Activated CD4-positive, alpha-beta T cell treated with anti-CD3 and anti-CD28 coated beads for 36 hours (primary cell): ENCODE measurements around the gene OR51M1. TPM values are rescaled to one million over a fixed set of nuclear protein-coding genes. Genes with fewer than 3 reads are reported as not detected.
"Not testable (repeated sequence)": the region's sequence is repeated elsewhere in the genome, so short reads cannot be mapped to it uniquely, and the experiment has no call there.

ENCODE experiments used
- ATAC-seq: fragments of 200-7000 bp; cut with Tn5 transposase; one replicate; pipeline ENCODE4 v1.10.0; 2021; ENCODE audit warnings: mild to moderate bottlenecking, moderate library complexity
- CTCF ChIA-PET: fragments of 350-600 bp; sonication (Branson Sonifier 250); formaldehyde crosslinking; loops from one replicate; lab custom pipeline; 2021; ENCODE audit warnings: antibody characterized with exemption; lab: Charles Lee
- POLR2A ChIA-PET: fragments of 350-600 bp; sonication (Branson Sonifier 250); formaldehyde crosslinking; loops from one replicate; lab custom pipeline; 2021; ENCODE audit warnings: antibody characterized with exemption, inconsistent platforms; lab: Charles Lee
- DNase-seq: peaks from one replicate; pipeline ENCODE4 v3.0.0-alpha.2; 2020
- H3K27ac Mint-ChIP-seq: one replicate; pipeline ENCODE4 v1.8.0; 2021; ENCODE audit warnings: mixed read lengths
- H3K27me3 Mint-ChIP-seq: one replicate; pipeline ENCODE4 v1.8.0; 2021; ENCODE audit warnings: mixed read lengths
- H3K36me3 Mint-ChIP-seq: one replicate; pipeline ENCODE4 v1.8.0; 2021; ENCODE audit warnings: low read depth, mixed read lengths
- H3K4me1 Mint-ChIP-seq: one replicate; pipeline ENCODE4 v1.8.0; 2021; ENCODE audit warnings: mixed read lengths
- H3K4me3 Mint-ChIP-seq: one replicate; pipeline ENCODE4 v1.8.0; 2021; ENCODE audit warnings: mild to moderate bottlenecking, moderate library complexity, mixed read lengths
- H3K9me3 Mint-ChIP-seq: one replicate; pipeline ENCODE4 v1.8.0; 2021; ENCODE audit warnings: low read depth, mixed read lengths
- intact Hi-C, 2 experiments: fragments of 100-400 bp; cut with DNase I in 1 of 2; cut with micrococcal nuclease in 1 of 2; formaldehyde crosslinking; loops; one replicate each; pipeline versions ENCODE4 v1.14.2 to v1.15.1; 2022 to 2024; cut with DNase I, micrococcal nuclease
- total RNA-seq, 2 experiments: library from RNA; stranded (reverse); gene quantifications; one replicate each; pipeline ENCODE4 v1.2.3, GENCODE V29; 2021

The OR51M1 gene
- total RNA-seq, 2 experiments from 2014 or later = not detected

DNA sequence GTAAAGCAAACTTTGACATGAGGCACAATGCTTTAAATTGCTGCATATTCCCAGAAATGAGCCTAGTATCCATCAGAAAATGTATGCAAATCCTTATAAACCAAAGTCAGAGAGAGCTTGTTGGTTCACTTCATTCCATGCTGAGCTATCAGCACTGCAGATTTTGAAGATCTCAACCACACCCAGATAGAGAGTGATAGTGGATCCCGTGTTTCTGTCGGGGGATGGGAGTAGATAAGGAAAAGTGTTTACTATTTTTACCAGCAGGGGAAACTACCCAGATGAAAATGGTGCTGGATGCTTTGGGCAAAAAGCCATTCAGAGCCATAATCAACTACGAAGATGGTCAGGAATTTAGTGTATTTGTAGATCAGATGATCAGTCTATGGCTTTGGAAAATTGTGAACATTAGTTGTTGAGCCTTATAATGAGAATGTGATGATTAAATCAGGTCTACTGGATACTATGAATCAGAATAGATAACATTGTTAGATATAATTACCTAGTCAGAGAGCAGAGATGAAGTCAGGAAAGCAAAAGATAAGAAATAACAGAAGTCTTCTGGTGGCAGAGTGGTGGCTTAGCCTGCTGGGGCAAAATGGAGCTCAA lies 21.5 kb upstream of the OR51M1 start:
- Mint-ChIP-seq H3K4me1 (no peaks in the 10 kb centered on the region), H3K36me3 (no peaks in the 10 kb centered on the region), H3K9me3 (peaks cover 2% of the 10 kb centered on the region), H3K27me3 (peaks cover 5% of the 10 kb centered on the region), H3K27ac (no peak overlapping the region), H3K4me3 (no peak overlapping the region)
- DNase-seq (no peak), ATAC-seq (no peak)
- ChIA-PET POLR2A (no interaction called here), CTCF (no interaction called here)
- intact Hi-C loops = no loop called here

GRCh38 chr11:5363679-5364078 lies 19.9 kb upstream of the OR51M1 start:
- H3K4me3 Mint-ChIP-seq = no peak overlapping the region
- ChIA-PET POLR2A (no interaction called here), CTCF (interaction anchor here (1.7 kb wide), 1 partner anchor 239 kb away, joined by 4 read pairs; no protein-coding TSS in a partner anchor)
- peaks cover 5% of the 10 kb centered on the region for H3K27me3 Mint-ChIP-seq
- peaks cover 2% of the 10 kb centered on the region for H3K9me3 Mint-ChIP-seq
- intact Hi-C loops = no loop called here
- DNase-seq (no peak), ATAC-seq (no peak)
- H3K27ac Mint-ChIP-seq = no peak overlapping the region
- no peaks in the 10 kb centered on the region for H3K36me3 Mint-ChIP-seq
- H3K4me1 Mint-ChIP-seq = no peaks in the 10 kb centered on the region

- CTCF ChIA-PET = interaction anchor here (1.7 kb wide), 1 partner anchor 239 kb away, joined by 4 read pairs; no protein-coding TSS in a partner anchor
- no peaks in the 10 kb centered on the region for H3K4me1 Mint-ChIP-seq
- DNase-seq (no peak), ATAC-seq (no peak)
- intact Hi-C loops = no loop called here
- H3K27ac Mint-ChIP-seq = no peak overlapping the region
- H3K36me3 Mint-ChIP-seq = no peaks in the 10 kb centered on the region
- peaks cover 5% of the 10 kb centered on the region for H3K27me3 Mint-ChIP-seq
- peaks cover under 1% of the 10 kb centered on the region for H3K9me3 Mint-ChIP-seq
- no peak overlapping the region for H3K4me3 Mint-ChIP-seq
- POLR2A ChIA-PET = no interaction called here
Observed at GRCh38 chr11:5364214-5364613, 19.4 kb upstream of the OR51M1 start.

DNA sequence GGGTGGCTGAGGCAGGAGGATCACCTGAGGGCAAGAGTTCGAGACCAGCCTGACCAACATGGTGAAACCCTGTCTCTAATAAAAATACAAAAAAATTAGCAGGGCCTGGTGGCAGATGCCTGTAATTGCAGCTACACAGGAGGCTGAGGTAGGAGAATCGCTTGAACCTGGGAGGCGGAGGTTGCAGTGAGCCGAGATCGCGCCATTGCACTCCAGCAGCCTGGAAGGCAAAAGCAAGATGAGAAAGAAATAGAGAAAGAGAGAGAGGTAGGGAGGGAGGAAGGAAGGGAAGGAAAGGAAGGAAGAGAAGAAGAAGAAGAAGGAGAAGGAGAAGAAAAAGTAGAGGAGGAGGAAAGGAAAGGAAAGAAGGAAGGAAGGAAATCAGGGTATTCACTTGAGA lies 17.2 kb upstream of the OR51M1 start:
- H3K9me3 Mint-ChIP-seq, H3K36me3 Mint-ChIP-seq, intact Hi-C loops, H3K27ac Mint-ChIP-seq, POLR2A ChIA-PET, ATAC-seq, H3K27me3 Mint-ChIP-seq, H3K4me3 Mint-ChIP-seq, CTCF ChIA-PET, DNase-seq, H3K4me1 Mint-ChIP-seq: not testable (repeated sequence)

GRCh38 chr11:5366856-5367255 lies 16.8 kb upstream of the OR51M1 start:
- ChIA-PET CTCF (no interaction called here), POLR2A (no interaction called here)
- DNase-seq (no peak), ATAC-seq (no peak)
- Mint-ChIP-seq H3K27ac (no peak overlapping the region), H3K9me3 (no peaks in the 10 kb centered on the region), H3K36me3 (no peaks in the 10 kb centered on the region), H3K4me1 (no peaks in the 10 kb centered on the region), H3K27me3 (peaks cover 5% of the 10 kb centered on the region), H3K4me3 (no peak overlapping the region)
- intact Hi-C loops = no loop called here

GRCh38 chr11:5367448-5368074 lies 16.1 kb upstream of the OR51M1 start:
- intact Hi-C loops = no loop called here
- ChIA-PET CTCF (no interaction called here), POLR2A (no interaction called here)
- Mint-ChIP-seq H3K27ac (no peak overlapping the region), H3K36me3 (no peaks in the 10 kb centered on the region), H3K27me3 (peaks cover 5% of the 10 kb centered on the region), H3K4me1 (no peaks in the 10 kb centered on the region), H3K4me3 (no peak overlapping the region), H3K9me3 (no peaks in the 10 kb centered on the region)
- no peak for ATAC-seq
- no peak for DNase-seq

GRCh38 chr11:5368502-5369043 lies 15.0 kb upstream of the OR51M1 start:
- intact Hi-C loops = no loop called here
- POLR2A ChIA-PET = no interaction called here
- no peaks in the 10 kb centered on the region for H3K36me3 Mint-ChIP-seq
- no peak overlapping the region for H3K27ac Mint-ChIP-seq
- no peak for ATAC-seq
- H3K9me3 Mint-ChIP-seq = no peaks in the 10 kb centered on the region
- H3K27me3 Mint-ChIP-seq = peaks cover 9% of the 10 kb centered on the region
- no peaks in the 10 kb centered on the region for H3K4me1 Mint-ChIP-seq
- H3K4me3 Mint-ChIP-seq = no peak overlapping the region
- no peak for DNase-seq
- CTCF ChIA-PET = no interaction called here

DNA sequence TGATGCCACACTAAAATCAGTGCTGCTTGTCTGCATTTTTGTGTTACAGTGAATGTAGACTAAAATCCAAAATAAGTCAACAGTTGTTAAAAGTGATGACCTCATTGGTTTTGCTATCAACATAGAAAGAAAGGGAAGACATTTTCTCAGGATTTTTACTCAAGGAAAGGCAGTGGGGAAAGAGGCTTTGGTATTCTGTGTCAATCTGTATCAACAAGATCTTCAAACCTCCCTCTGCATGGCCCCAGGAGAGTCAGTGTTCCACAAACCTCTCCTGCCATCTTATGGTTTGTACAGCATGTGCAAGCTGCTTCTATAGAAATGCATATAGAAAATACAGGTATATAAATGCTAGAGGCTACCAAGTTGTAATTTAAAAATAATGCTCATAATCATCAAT lies 13.8 kb upstream of the OR51M1 start:
- no peak overlapping the region for H3K27ac Mint-ChIP-seq
- ChIA-PET CTCF (no interaction called here), POLR2A (no interaction called here)
- intact Hi-C loops = no loop called here
- H3K27me3 Mint-ChIP-seq = peaks cover 13% of the 10 kb centered on the region
- no peaks in the 10 kb centered on the region for H3K36me3 Mint-ChIP-seq
- H3K4me3 Mint-ChIP-seq = no peak overlapping the region
- DNase-seq = no peak
- H3K9me3 Mint-ChIP-seq = no peaks in the 10 kb centered on the region
- H3K4me1 Mint-ChIP-seq = no peaks in the 10 kb centered on the region
- no peak for ATAC-seq

- ChIA-PET POLR2A (no interaction called here), CTCF (interaction anchor here (1.0 to 1.1 kb wide), 2 partner anchors 91 to 745 kb away, joined by 3 read pairs; no protein-coding TSS in a partner anchor)
- Mint-ChIP-seq H3K4me3 (no peak overlapping the region), H3K9me3 (no peaks in the 10 kb centered on the region), H3K4me1 (no peaks in the 10 kb centered on the region), H3K36me3 (no peaks in the 10 kb centered on the region), H3K27ac (no peak overlapping the region), H3K27me3 (no peaks in the 10 kb centered on the region)
- intact Hi-C loops = loop anchor here (1.0 to 10.0 kb wide), 4 partner anchors 176 to 1194 kb away; partner anchors contain the start of gene OR51V1 (in 1 of the 2)
- peak; percentile 55 for ATAC-seq
- DNase-seq = peak; percentile 54
Observed at GRCh38 chr11:5380740-5381342, 2.8 kb upstream of the OR51M1 start.

DNA sequence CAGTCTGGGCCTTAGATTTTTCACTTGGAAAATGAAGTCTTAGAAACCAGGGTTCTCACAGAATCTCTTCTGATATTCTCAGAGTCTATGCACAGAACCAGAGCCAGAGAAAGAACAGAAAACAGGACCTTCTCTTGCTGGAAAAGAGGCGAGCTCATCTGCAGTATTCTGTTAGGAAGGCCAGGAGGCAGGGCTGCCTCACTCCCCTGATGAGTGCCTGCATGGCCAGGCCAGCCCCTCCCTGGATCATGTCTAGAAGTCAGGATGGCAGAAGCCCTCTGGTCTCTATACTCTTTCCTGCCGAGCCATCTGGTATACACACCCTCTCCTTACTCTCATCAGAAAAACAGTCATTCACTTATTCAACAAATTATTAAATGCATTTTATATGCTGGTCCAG lies 723 bp downstream of the OR51M1 start:
- no peaks in the 10 kb centered on the region for H3K9me3 Mint-ChIP-seq
- ChIA-PET CTCF (no interaction called here), POLR2A (no interaction called here)
- no peaks in the 10 kb centered on the region for H3K27me3 Mint-ChIP-seq
- intact Hi-C loops = loop anchor here in 1 of 2 experiments (10.0 kb wide), 1 partner anchor 180 kb away; the partner anchor contains the start of gene OR51V1
- H3K4me1 Mint-ChIP-seq = no peaks in the 10 kb centered on the region
- no peak overlapping the region for H3K27ac Mint-ChIP-seq
- ATAC-seq (no peak), DNase-seq (no peak)
- H3K36me3 Mint-ChIP-seq = no peaks in the 10 kb centered on the region
- H3K4me3 Mint-ChIP-seq = no peak overlapping the region

GRCh38 chr11:5390210-5390609 lies 6.6 kb downstream of the OR51M1 start:
- ChIA-PET CTCF (no interaction called here), POLR2A (no interaction called here)
- peaks cover 3% of the 10 kb centered on the region for H3K27me3 Mint-ChIP-seq
- no peak overlapping the region for H3K4me3 Mint-ChIP-seq
- no peaks in the 10 kb centered on the region for H3K4me1 Mint-ChIP-seq
- H3K9me3 Mint-ChIP-seq = no peaks in the 10 kb centered on the region
- no peak overlapping the region for H3K27ac Mint-ChIP-seq
- no peaks in the 10 kb centered on the region for H3K36me3 Mint-ChIP-seq
- ATAC-seq (no peak), DNase-seq (no peak)
- intact Hi-C loops = no loop called here

GRCh38 chr11:5394091-5394490 lies 10.5 kb downstream of the OR51M1 start:
- Mint-ChIP-seq H3K9me3 (no peaks in the 10 kb centered on the region), H3K36me3 (no peaks in the 10 kb centered on the region), H3K27me3 (peaks cover 3% of the 10 kb centered on the region), H3K4me1 (no peaks in the 10 kb centered on the region), H3K27ac (no peak overlapping the region), H3K4me3 (no peak overlapping the region)
- intact Hi-C loops = no loop called here
- DNase-seq (no peak), ATAC-seq (no peak)
- ChIA-PET CTCF (no interaction called here), POLR2A (no interaction called here)
